HEK293 (cell line): ENCODE data around the gene TMC4.
"Not testable (repeated sequence)": the region's sequence is repeated elsewhere in the genome, so short reads cannot be mapped to it uniquely, and the experiment has no call there.

ENCODE experiments used
- CTCF ChIA-PET: fragments of 350-600 bp; formaldehyde crosslinking; extraction: SDS; loops from one replicate; lab custom pipeline; 2021; ENCODE audit warnings: antibody characterized with exemption; lab: Yijun Ruan, JAX
- POLR2A ChIA-PET: fragments of 300-600 bp; formaldehyde crosslinking; extraction: SDS; loops from one replicate; lab custom pipeline; 2020; ENCODE audit warnings: antibody characterized with exemption, inconsistent platforms; lab: Yijun Ruan, JAX
- H3K27ac ChIP-seq: fragments of 200-500 bp; sonication (Bioruptor generic); 2 replicates; pipeline ENCODE4 v1.5.1; 2014; ENCODE audit warnings: low read depth, low read length, control low read depth, inconsistent platforms; ENCODE audit errors: extremely low read depth
- H3K36me3 ChIP-seq, 2 experiments: fragments of 200-500 bp in 1 of 2; sonication (Bioruptor generic) in 1 of 2; 1 replicate in 1 of 2; 2 replicates in 1 of 2; pipeline ENCODE4 v1.5.1; 2014 to 2017; ENCODE audit warnings: inconsistent platforms in 2 of 2, low read length in 2 of 2; ENCODE audit not compliant: control insufficient read depth in 2 of 2, insufficient read depth in 1 of 2
- H3K4me1 ChIP-seq: fragments of 200-500 bp; sonication (Bioruptor generic); 2 replicates; pipeline ENCODE4 v1.5.1; 2014; ENCODE audit warnings: mild to moderate bottlenecking, low read length, inconsistent platforms; ENCODE audit not compliant: control insufficient read depth, insufficient read depth
- H3K4me3 ChIP-seq: 2 replicates; pipeline ENCODE4 v1.5.1; 2011; ENCODE audit warnings: low read depth, mild to moderate bottlenecking, control low read depth, low read length, moderate library complexity
- H3K9me3 ChIP-seq: fragments of 200-500 bp; sonication (Bioruptor generic); 2 replicates; pipeline ENCODE4 v1.5.1; 2014; ENCODE audit warnings: low read depth, low read length, inconsistent platforms; ENCODE audit not compliant: control insufficient read depth, insufficient read depth
- BCL11B ChIP-seq: fragments of 450-650 bp; formaldehyde crosslinking; IDR thresholded peaks from 2 replicates; pipeline ENCODE4 v1.5.1; 2016; ENCODE audit warnings: low read depth, missing biosample characterization, missing genetic modification characterization
- GLIS1 ChIP-seq: fragments of 450-650 bp; formaldehyde crosslinking; IDR thresholded peaks from 2 replicates; pipeline ENCODE4 v1.5.1; 2016; ENCODE audit warnings: missing biosample characterization, missing genetic modification characterization
- KLF8 ChIP-seq: fragments of 450-650 bp; formaldehyde crosslinking; IDR thresholded peaks from 2 replicates; pipeline ENCODE4 v1.5.1; 2016; ENCODE audit warnings: missing biosample characterization, missing genetic modification characterization
- SETDB1 ChIP-seq: IDR thresholded peaks from one replicate; pipeline ENCODE4 v1.6.1; 2017; ENCODE audit warnings: mild to moderate bottlenecking, low read length, moderate library complexity, mixed read lengths; ENCODE audit not compliant: insufficient read length
- WT1 ChIP-seq: fragments of 450-650 bp; formaldehyde crosslinking; IDR thresholded peaks from 2 replicates; pipeline ENCODE4 v1.5.1; 2016; ENCODE audit warnings: missing biosample characterization, missing genetic modification characterization
- YY2 ChIP-seq: fragments of 450-650 bp; formaldehyde crosslinking; IDR thresholded peaks from 2 replicates; pipeline ENCODE4 v1.5.1; 2016; ENCODE audit warnings: missing biosample characterization, missing genetic modification characterization
- ZBTB6 ChIP-seq: fragments of 450-650 bp; formaldehyde crosslinking; IDR thresholded peaks from 2 replicates; pipeline ENCODE4 v1.5.1; 2017; ENCODE audit warnings: missing biosample characterization, missing genetic modification characterization
- ZEB2 ChIP-seq: fragments of 450-650 bp; formaldehyde crosslinking; IDR thresholded peaks from 2 replicates; pipeline ENCODE4 v1.5.1; 2016; ENCODE audit warnings: missing biosample characterization, missing genetic modification characterization
- ZIC2 ChIP-seq: fragments of 450-650 bp; formaldehyde crosslinking; IDR thresholded peaks from 2 replicates; pipeline ENCODE4 v1.5.1; 2016; ENCODE audit warnings: missing biosample characterization, missing genetic modification characterization
- ZNF404 ChIP-seq: fragments of 450-650 bp; formaldehyde crosslinking; IDR thresholded peaks from 2 replicates; pipeline ENCODE4 v1.5.1; 2017; ENCODE audit warnings: missing biosample characterization, missing genetic modification characterization
- ZNF513 ChIP-seq: fragments of 450-650 bp; IDR thresholded peaks from 2 replicates; pipeline ENCODE4 v1.5.1; 2018; ENCODE audit warnings: missing biosample characterization, missing genetic modification characterization
- ZNF549 ChIP-seq: fragments of 450-650 bp; IDR thresholded peaks from 2 replicates; pipeline ENCODE4 v1.5.1; 2018; ENCODE audit warnings: missing biosample characterization, missing genetic modification characterization, mild to moderate bottlenecking, inconsistent platforms, moderate library complexity
- ZNF585B ChIP-seq: fragments of 450-650 bp; formaldehyde crosslinking; IDR thresholded peaks from 2 replicates; pipeline ENCODE4 v1.5.1; 2016; ENCODE audit warnings: missing biosample characterization, missing genetic modification characterization
- ZNF623 ChIP-seq: fragments of 450-650 bp; formaldehyde crosslinking; IDR thresholded peaks from 2 replicates; pipeline ENCODE4 v1.5.1; 2016; ENCODE audit warnings: missing biosample characterization, missing genetic modification characterization

The TMC4 gene

GRCh38 chr19:54219702-54220101 is 46.7 kb upstream of the TMC4 start:
- H3K36me3 ChIP-seq, result peaks cover 0 to 13% of the 10 kb centered on the region in 2 experiments; a peak in 2 of 3 replicates

GRCh38 chr19:54218960-54219661 is 46.2 kb upstream of the TMC4 start:
- Histone ChIP-seq H3K4me3 (no peak overlapping the region), H3K27ac (no peak overlapping the region), H3K36me3 (peaks cover 0 to 13% of the 10 kb centered on the region in 2 experiments; a peak in 2 of 3 replicates), H3K4me1 (no peaks in the 10 kb centered on the region)
- CTCF ChIA-PET, result no interaction called here
- TF ChIP-seq ZNF513 (tag by site-specific recombination) (peak; percentile 82), ZNF404 (tag by site-specific recombination) (no peak), KLF8 (peak; percentile 42; the same call in 1 of the 2 replicates), WT1 (peak; percentile 29; the same call in 1 of the 2 replicates)
- TF ChIP-seq, all 188 proteins: peak for 3
- no peaks in the 10 kb centered on the region for H3K9me3 ChIP-seq
- POLR2A ChIA-PET, result no interaction called here

More at GRCh38 chr19:54219702-54220101, 46.7 kb upstream of the TMC4 start:
- H3K4me3 ChIP-seq, result not testable (repeated sequence)
- peak; percentile 91 for TF ChIP-seq GLIS1 (tag by site-specific recombination)
- TF ChIP-seq, all 188 proteins: peak for 1; not testable (repeated sequence) for 187
- H3K4me1 ChIP-seq, POLR2A ChIA-PET, H3K9me3 ChIP-seq, H3K27ac ChIP-seq, CTCF ChIA-PET: not testable (repeated sequence)

DNA sequence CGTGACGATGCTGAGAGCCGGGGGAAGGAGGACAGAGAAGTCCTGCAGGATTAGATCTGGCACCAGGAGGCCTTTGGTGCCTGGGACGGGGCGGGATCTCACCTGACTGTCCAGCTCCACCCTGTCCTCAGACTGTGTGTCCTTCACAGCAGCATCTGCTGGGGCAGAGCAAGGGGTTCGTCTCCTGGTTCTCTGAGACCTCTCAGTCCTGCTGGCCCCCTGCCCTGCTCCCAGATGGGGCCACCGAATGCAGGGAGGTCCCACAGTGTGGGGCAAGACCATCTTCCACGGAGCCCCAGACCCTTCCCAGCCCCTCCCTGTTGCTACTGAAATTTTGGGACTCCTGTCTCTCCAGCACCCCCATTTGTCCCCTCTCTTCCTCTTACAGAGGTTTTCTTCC is 45.3 kb upstream of the TMC4 start:
- ChIA-PET CTCF (no interaction called here), POLR2A (interaction anchor here (0.6 kb wide), 1 partner anchor 17 kb away, joined by 4 read pairs; the partner anchor contains the start of gene RPS9)
- Histone ChIP-seq H3K27ac (no peak overlapping the region), H3K9me3 (no peaks in the 10 kb centered on the region), H3K4me1 (no peaks in the 10 kb centered on the region), H3K36me3 (peaks cover 0 to 13% of the 10 kb centered on the region in 2 experiments; a peak in 2 of 3 replicates), H3K4me3 (no peak overlapping the region)
- no peak for TF ChIP-seq ZBTB6 (tag by site-specific recombination)
- TF ChIP-seq ZEB2 (tag by site-specific recombination), result no peak
- TF ChIP-seq YY2 (tag by site-specific recombination), result no peak
- no peak for TF ChIP-seq SETDB1
- no peak for TF ChIP-seq ZNF585B (tag by site-specific recombination)
- TF ChIP-seq ZNF549, result no peak
- no peak for TF ChIP-seq BCL11B (tag by site-specific recombination)

DNA sequence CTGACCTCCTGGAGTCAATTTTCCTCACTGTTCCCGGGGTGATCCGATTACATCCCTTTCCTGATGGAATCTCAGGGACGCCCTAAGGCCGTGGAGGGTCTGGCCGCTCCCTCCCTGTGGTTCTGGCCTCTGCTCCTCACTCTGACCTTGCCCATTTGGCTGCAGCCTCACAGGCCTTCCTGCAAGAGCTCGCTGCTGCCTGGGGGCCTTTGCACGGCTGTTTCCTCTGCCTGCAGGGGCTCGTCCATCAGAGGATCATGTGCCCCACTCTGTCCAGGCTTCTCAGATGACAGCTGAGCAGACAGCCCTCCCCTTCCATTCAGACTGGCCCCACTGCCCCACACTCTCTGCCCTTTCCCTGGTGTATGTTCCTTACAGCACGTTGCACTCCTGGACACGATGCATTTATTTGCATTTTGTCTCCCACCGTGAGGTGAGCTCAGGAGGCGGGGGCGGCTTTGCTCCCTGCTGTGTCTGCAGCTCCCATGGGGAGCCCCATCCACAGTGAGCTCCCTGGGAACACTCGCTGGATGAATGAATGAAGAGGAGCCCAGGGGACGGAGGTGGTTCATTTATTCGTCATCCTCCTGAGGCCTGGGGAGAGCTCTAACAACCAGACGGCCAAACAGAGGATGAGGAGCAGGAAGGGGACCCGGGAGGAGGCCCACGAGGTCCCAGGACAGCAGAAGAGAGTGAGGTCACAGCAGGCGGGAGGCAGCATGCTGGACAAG is 44.7 kb upstream of the TMC4 start:
- POLR2A ChIA-PET, result interaction anchor here (0.6 kb wide), 1 partner anchor 17 kb away, joined by 4 read pairs; the partner anchor contains the start of gene RPS9
- CTCF ChIA-PET, H3K27ac ChIP-seq, H3K9me3 ChIP-seq, H3K4me1 ChIP-seq, H3K4me3 ChIP-seq: not testable (repeated sequence)
- peaks cover 0 to 13% of the 10 kb centered on the region in 2 experiments; a peak in 2 of 3 replicates for H3K36me3 ChIP-seq
- TF ChIP-seq ZIC2 (peak; percentile 66), GLIS1 (tag by site-specific recombination) (peak; percentile 75), ZNF623 (tag by site-specific recombination) (peak; percentile 26; the same call in 1 of the 2 replicates)
